HG02885 (cell line): ENCODE data around the gene CRYGN.
A peak's percentile ranks its signal among the peaks of the same experiment; 100 is the strongest.

Source experiments
- ATAC-seq: cut with Tn5 transposase; IDR thresholded peaks from one replicate; pipeline ENCODE4 v1.9.1; 2021; ENCODE audit warnings: mild to moderate bottlenecking; ENCODE audit not compliant: unreplicated experiment, poor library complexity

CRYGN gene

GRCh38 chr7:151442776-151443496, 3.0 kb upstream of the CRYGN start:
- ATAC-seq = no peak

GRCh38 chr7:151440799-151441445, 981 bp upstream of the CRYGN start:
- no peak for ATAC-seq

- ATAC-seq = no peak
Measured at GRCh38 chr7:151438864-151439601, 908 bp downstream of the CRYGN start.

GRCh38 chr7:151437866-151438516, 1.9 kb downstream of the CRYGN start:
- ATAC-seq = no peak

GRCh38 chr7:151437159-151437553, 2.8 kb downstream of the CRYGN start:
- ATAC-seq = no peak

- ATAC-seq = no peak
Measured at GRCh38 chr7:151436446-151437158, 3.3 kb downstream of the CRYGN start.

- no peak for ATAC-seq
Measured at GRCh38 chr7:151435971-151436370, 4.0 kb downstream of the CRYGN start.

- no peak for ATAC-seq
Measured at GRCh38 chr7:151435103-151435916, 4.6 kb downstream of the CRYGN start.

- ATAC-seq = no peak
Measured at GRCh38 chr7:151434549-151434948, 5.4 kb downstream of the CRYGN start.

GRCh38 chr7:151433721-151434400, 6.1 kb downstream of the CRYGN start:
- ATAC-seq = no peak

- peak; percentile 71 for ATAC-seq
Measured at GRCh38 chr7:151432658-151433521, 7.1 kb downstream of the CRYGN start.

GRCh38 chr7:151431768-151432311, 8.1 kb downstream of the CRYGN start:
- ATAC-seq = no peak

GRCh38 chr7:151431281-151431767, 8.6 kb downstream of the CRYGN start:
- ATAC-seq = no peak

- ATAC-seq = no peak
Measured at GRCh38 chr7:151430391-151431205, 9.3 kb downstream of the CRYGN start.

GRCh38 chr7:151429560-151430331, 10.2 kb downstream of the CRYGN start:
- ATAC-seq = peak; percentile 52

- no peak for ATAC-seq
Measured at GRCh38 chr7:151429237-151429559, 10.7 kb downstream of the CRYGN start.
